Stimulated activated naive B cell treated with anti-CD40 and anti-IgM and Interleukin-4, amounts not matched to agents 10 μg/mL and 1 μg/mL and 100 μg/mL, for 72 hours (primary cell): Measurements from ENCODE around the gene ALPI.

ENCODE experiments used
- ATAC-seq, 2 donors: fragments of 150-1000 bp; cut with Tn5 transposase; replicated peaks; 2 replicates each; pipeline ENCODE4 v1.10.0; 2021; ENCODE audit warnings: moderate library complexity in 1 of 2
- DNase-seq: peaks from one replicate; pipeline ENCODE4 v3.0.0; 2021
- H3K27ac Mint-ChIP-seq: one replicate; pipeline ENCODE4 v1.8.0; 2022; ENCODE audit warnings: mild to moderate bottlenecking, mixed read lengths
- H3K27me3 Mint-ChIP-seq, 2 donors: one replicate each; pipeline ENCODE4 v1.8.0; 2022; ENCODE audit warnings: mixed read lengths in 2 of 2
- H3K36me3 Mint-ChIP-seq, 2 donors: one replicate each; pipeline ENCODE4 v1.8.0; 2022; ENCODE audit warnings: mixed read lengths in 2 of 2, mild to moderate bottlenecking in 1 of 2
- H3K4me1 Mint-ChIP-seq, 2 donors: one replicate each; pipeline ENCODE4 v1.8.0; 2022; ENCODE audit warnings: mixed read lengths in 2 of 2, mild to moderate bottlenecking in 1 of 2
- H3K4me3 Mint-ChIP-seq, 2 donors: one replicate each; pipeline ENCODE4 v1.8.0; 2022; ENCODE audit warnings: mild to moderate bottlenecking in 2 of 2, mixed read lengths in 2 of 2, moderate library complexity in 1 of 2
- H3K9me3 Mint-ChIP-seq, 2 donors: one replicate each; pipeline ENCODE4 v1.8.0; 2022; ENCODE audit warnings: mixed read lengths in 2 of 2, mild to moderate bottlenecking in 1 of 2

ALPI gene

GRCh38 chr2:232486558-232487384 is 30.8 kb downstream of the ALPI start:
- no peak for ATAC-seq
- H3K27me3 Mint-ChIP-seq = peaks cover 52 to 86% of the 10 kb centered on the region in 2 donors
- H3K4me1 Mint-ChIP-seq = peaks cover 10 to 15% of the 10 kb centered on the region in 2 donors
- DNase-seq = no peak
- H3K27ac Mint-ChIP-seq = no peak overlapping the region
- no peaks in the 10 kb centered on the region for H3K36me3 Mint-ChIP-seq
- H3K4me3 Mint-ChIP-seq = peak overlapping the region in 1 of 2 donors; percentile 29
- no peaks in the 10 kb centered on the region for H3K9me3 Mint-ChIP-seq

DNA sequence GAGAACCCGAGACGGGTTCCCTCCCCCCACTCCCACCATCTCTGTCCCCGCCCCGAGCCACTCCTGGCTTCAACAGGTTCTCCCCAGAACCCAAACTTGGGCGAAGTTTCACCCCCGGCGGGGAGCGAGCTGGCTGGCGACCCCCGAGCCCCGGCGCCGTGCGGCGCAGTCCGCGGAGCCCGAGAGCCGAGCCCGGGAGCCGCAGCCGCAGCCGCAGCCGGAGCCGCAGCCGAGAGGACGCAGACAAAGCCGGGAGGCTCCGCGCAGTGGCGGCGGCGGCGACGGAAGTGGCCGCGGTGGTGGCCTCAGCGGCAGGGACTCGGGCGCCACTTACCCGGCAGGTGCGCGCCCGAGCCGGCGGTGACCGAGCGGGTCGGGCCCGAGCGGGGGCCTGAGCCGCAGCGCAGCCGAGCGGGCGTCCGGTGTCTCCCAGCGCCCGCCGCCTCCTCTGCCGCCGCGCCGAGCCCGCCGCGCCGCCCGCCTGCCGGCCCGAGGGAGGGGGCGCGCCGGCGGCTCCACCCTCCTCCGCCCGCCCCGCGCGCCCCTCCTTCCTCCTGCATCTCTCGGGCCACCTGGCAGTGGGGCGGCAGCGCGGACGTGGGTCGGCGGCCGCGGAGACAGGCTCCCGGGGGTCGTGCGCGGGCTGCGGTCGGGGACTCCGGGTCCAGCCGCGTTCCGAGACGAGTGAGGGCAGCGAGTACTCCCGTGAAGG is 31.6 kb downstream of the ALPI start, which contains the start of gene ECEL1:
ECEL1 (minus strand) TSS at position 450 of the 712 bp plus-strand sequence. CDS start 1,181 bp downstream, outside the sequence.
- H3K36me3 Mint-ChIP-seq = no peaks in the 10 kb centered on the region
- peak within 1 kb of the TSS; percentile 75 for H3K27ac Mint-ChIP-seq
- peaks cover 10 to 15% of the 10 kb centered on the region in 2 donors for H3K4me1 Mint-ChIP-seq
- peaks cover 54 to 84% of the 10 kb centered on the region in 2 donors for H3K27me3 Mint-ChIP-seq
- DNase-seq (no peak), ATAC-seq (peak in 1 of 2 donors; percentile 27)
- no peaks in the 10 kb centered on the region for H3K9me3 Mint-ChIP-seq
- H3K4me3 Mint-ChIP-seq = peak within 1 kb of the TSS; percentile 52 to 54

DNA sequence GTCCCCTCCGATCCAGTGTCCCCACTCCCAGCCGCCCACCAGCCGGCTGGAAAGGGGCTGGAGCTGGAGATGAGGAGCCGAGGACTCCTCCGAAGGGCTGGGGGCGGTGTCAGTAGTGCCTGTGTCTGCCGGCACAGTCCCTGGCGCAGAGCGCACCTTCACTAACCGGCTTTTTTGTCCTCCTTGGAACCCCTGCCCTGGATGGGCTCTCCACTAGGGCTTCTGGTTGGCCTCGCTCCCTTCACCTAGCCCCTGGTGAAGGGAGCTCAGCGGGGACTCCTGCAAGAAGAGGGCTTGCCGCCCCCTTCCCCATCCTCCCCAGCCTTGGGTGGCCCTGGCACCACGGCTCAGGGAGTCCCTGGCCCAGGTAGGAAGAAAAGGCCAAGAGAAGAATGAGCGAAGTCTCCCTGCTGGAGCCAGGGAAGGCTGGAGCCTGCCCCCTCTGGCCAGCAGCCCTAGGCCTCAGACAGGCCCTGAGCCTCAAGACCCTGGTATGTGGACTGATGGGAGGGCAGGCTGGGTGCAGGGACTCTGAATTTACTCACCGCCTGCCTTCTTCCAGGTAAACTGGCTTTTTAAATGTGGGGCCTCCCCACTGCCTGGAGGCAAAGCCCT is 32.3 kb downstream of the ALPI start:
- DNase-seq (no peak), ATAC-seq (peak in 1 of 2 donors; percentile 18)
- Mint-ChIP-seq H3K9me3 (no peaks in the 10 kb centered on the region), H3K27me3 (peaks cover 54 to 84% of the 10 kb centered on the region in 2 donors), H3K4me1 (peaks cover 10 to 15% of the 10 kb centered on the region in 2 donors), H3K27ac (peak overlapping the region; percentile 75), H3K36me3 (no peaks in the 10 kb centered on the region), H3K4me3 (peak overlapping the region; percentile 52 to 54)

DNA sequence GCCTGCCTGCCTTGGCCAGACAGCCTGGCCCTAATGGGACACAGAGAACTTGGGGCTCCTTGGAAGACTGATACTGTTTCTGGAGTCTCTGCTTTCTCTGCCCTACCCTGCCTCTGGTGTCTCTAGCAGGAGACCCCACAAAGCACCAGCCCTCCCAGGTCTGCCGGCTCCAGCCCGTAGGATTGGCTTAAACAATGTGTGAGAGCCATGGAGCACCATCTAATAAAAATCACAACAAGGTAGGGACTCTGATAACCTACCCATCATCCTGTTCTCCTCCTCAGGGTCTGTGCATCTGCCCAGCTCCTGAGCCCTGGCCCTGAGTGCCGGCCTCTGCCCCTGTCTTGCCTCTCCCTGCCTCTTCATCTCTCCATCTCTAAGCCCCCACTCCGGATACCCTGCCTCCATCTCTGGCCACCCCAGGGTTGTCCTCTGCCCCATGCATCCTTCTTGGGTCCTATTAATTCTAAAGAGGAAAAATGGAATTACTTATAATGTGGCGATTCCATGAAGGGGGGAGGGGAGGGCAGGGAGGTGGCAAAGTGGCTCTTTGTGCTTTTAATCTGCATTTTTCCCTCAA is 32.9 kb downstream of the ALPI start:
- peaks cover 53 to 80% of the 10 kb centered on the region in 2 donors for H3K27me3 Mint-ChIP-seq
- H3K36me3 Mint-ChIP-seq = no peaks in the 10 kb centered on the region
- H3K9me3 Mint-ChIP-seq = no peaks in the 10 kb centered on the region
- DNase-seq (no peak), ATAC-seq (no peak)
- H3K4me3 Mint-ChIP-seq = peak overlapping the region in 1 of 2 donors; percentile 15
- H3K4me1 Mint-ChIP-seq = peaks cover 10 to 15% of the 10 kb centered on the region in 2 donors
- H3K27ac Mint-ChIP-seq = no peak overlapping the region

DNA sequence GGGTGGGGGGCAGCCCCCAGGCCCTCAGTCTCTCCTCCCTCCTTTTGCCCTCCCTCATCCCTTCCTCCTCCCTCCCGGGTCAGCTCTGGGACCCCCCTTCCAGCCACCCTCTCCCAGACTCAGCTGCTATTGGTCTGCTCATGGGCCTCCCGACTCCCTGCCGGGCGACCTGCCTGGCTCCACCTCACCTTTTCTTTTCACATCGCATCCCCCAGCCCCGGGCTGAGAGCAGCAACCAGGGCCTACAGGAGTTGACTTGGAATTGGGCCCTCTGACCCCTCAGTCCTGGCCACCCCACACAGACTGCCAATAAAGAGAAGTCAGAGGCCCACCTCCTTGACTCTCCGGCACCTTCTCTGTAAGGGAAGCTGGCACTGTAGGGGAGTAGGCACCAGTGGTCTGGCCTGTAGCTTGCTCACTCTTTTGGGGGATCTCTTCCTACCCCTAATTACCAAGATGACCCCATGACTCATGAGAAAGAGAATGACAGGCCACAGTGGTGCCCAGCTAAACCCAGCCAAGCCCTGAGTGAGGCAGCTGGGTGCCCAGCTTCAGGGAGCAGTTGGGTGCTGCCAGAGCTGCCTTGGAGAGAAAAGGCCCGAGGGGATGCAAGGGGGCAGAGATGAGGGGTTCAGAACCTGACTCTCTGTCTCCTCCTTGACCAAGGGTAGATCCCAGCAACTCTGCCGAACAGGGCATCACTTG is 33.7 kb downstream of the ALPI start:
- H3K9me3 Mint-ChIP-seq = no peaks in the 10 kb centered on the region
- no peak for ATAC-seq
- H3K36me3 Mint-ChIP-seq = no peaks in the 10 kb centered on the region
- no peak overlapping the region for H3K4me3 Mint-ChIP-seq
- no peak for DNase-seq
- H3K4me1 Mint-ChIP-seq = peaks cover 10 to 15% of the 10 kb centered on the region in 2 donors
- H3K27ac Mint-ChIP-seq = no peak overlapping the region
- peaks cover 44 to 71% of the 10 kb centered on the region in 2 donors for H3K27me3 Mint-ChIP-seq

DNA sequence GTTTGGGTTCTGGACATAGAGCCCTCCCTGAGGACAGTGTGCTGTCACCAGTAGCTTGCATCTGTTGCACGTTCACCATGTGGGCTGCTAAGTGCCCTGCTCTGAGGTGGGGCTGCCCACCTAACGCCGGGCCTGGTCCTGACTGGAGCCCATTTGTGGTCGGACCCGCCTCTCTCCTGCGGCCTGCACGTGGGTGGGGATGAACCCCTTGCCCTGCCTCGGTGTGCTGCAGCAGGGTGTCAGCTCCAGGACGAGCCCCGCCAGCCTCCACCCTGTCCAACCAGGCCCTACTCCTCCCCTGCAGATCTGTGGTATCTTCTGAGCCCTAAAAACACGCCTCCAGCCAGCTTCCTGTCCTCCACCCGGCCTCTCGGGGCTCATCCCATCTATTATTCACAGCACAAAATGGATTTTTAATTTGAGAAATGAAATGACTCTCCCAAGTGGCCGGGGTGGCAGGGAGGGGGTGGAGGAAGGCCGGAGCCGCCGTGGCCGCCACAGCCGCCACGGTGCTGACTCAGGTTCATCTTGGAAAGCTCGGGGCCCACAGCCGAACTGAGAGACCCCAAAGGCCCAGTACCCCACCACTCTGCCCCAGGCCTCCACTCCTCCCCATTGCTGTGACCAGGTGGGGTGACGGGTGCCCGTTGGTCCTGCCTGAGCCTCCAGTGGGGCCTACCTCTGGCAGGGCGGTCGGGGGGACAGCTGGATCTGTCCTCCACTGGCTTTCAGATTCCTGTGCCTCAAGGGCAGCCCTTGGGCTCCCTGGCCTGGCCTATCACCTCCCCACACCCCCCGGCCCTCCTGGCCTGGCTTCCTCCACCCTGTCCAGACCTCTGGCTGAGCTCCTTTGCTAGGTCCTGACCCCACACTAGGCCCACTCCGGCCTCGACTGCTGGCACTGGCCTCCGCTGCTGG is 34.5 kb downstream of the ALPI start:
- no peak for DNase-seq
- Mint-ChIP-seq H3K27me3 (peaks cover 36 to 63% of the 10 kb centered on the region in 2 donors), H3K36me3 (no peaks in the 10 kb centered on the region), H3K4me1 (peaks cover 5 to 9% of the 10 kb centered on the region in 2 donors), H3K4me3 (no peak overlapping the region), H3K27ac (no peak overlapping the region), H3K9me3 (no peaks in the 10 kb centered on the region)
- ATAC-seq = no peak

DNA sequence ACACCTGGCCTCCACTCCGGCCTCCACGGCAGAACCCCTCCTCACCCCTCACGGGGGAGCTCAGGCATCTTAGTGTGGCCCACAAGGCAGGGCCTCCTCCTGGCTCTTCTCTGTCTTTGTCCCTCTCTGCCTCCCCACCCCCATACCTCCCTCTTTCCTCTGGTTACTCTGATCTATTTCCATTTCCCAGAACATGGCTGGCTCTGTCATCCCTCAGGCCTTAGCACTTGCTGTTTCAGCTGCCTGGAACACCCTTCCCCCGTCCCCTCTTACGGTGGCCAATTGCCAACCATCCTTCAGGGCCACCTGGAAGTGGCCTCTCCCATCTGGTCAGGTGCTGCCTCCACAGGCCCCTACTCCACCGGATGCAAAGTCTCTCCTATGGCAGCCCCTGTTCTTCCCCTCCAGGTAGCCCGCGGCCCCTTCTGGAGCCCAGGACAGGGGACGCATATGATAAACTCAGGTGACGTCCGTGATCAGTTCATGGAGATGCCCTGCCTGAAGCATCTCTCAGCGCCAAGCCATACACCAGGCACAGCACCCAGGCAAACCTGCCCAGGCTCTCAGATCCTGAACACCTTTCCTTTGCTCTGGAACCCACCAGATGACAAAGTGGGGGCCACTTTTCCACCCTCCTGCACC is 35.3 kb downstream of the ALPI start:
- Mint-ChIP-seq H3K4me1 (peaks cover 3 to 7% of the 10 kb centered on the region in 2 donors), H3K9me3 (no peaks in the 10 kb centered on the region), H3K27me3 (peaks cover 34 to 58% of the 10 kb centered on the region in 2 donors), H3K36me3 (no peaks in the 10 kb centered on the region), H3K4me3 (no peak overlapping the region), H3K27ac (no peak overlapping the region)
- ATAC-seq = no peak
- DNase-seq = no peak

DNA sequence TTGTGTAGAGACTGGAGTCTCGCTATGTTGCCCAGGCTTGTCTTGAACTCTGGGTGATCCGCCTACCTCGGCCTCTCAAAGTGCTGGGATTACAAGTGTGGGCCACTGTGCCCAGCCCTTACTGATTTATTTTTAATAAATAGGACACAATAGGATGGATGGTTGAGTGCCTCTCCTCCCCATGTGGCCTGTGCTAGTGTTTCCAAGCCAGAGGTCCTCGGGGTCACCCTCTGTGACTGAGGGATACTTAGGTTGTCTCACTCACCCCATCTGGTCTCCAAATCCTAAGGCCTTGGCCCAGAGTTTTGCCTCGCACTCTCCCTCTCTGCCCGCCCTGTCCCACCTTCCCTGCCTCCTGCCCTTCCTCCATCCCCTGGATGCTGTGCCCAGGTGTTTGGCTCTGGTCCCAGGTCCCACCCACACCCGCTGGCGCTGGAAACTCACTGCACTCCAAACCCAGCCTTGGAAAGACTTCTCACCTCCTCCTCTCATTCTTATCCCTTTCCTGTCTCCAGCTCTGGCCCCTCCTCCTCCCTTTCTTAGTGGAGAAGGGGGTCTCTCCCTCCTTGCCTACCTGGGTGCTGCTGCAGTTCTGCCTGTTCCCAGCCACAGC is 36.4 kb downstream of the ALPI start:
- DNase-seq (no peak), ATAC-seq (no peak)
- Mint-ChIP-seq H3K4me3 (no peak overlapping the region), H3K27me3 (peaks cover 34 to 53% of the 10 kb centered on the region in 2 donors), H3K4me1 (peaks cover 3 to 7% of the 10 kb centered on the region in 2 donors), H3K9me3 (no peaks in the 10 kb centered on the region), H3K36me3 (no peaks in the 10 kb centered on the region), H3K27ac (no peak overlapping the region)

GRCh38 chr2:232492963-232493700 is 37.2 kb downstream of the ALPI start:
- H3K9me3 Mint-ChIP-seq = no peaks in the 10 kb centered on the region
- peaks cover 3% of the 10 kb centered on the region in 2 donors for H3K4me1 Mint-ChIP-seq
- no peak overlapping the region for H3K4me3 Mint-ChIP-seq
- ATAC-seq = no peak
- peaks cover 34 to 52% of the 10 kb centered on the region in 2 donors for H3K27me3 Mint-ChIP-seq
- H3K36me3 Mint-ChIP-seq = no peaks in the 10 kb centered on the region
- H3K27ac Mint-ChIP-seq = no peak overlapping the region
- no peak for DNase-seq

GRCh38 chr2:232493701-232494474 is 37.9 kb downstream of the ALPI start:
- Mint-ChIP-seq H3K36me3 (no peaks in the 10 kb centered on the region), H3K27me3 (peaks cover 35 to 51% of the 10 kb centered on the region in 2 donors), H3K27ac (no peak overlapping the region), H3K9me3 (no peaks in the 10 kb centered on the region), H3K4me3 (no peak overlapping the region), H3K4me1 (peaks cover 0 to under 1% of the 10 kb centered on the region in 2 donors)
- no peak for ATAC-seq
- DNase-seq = no peak

DNA sequence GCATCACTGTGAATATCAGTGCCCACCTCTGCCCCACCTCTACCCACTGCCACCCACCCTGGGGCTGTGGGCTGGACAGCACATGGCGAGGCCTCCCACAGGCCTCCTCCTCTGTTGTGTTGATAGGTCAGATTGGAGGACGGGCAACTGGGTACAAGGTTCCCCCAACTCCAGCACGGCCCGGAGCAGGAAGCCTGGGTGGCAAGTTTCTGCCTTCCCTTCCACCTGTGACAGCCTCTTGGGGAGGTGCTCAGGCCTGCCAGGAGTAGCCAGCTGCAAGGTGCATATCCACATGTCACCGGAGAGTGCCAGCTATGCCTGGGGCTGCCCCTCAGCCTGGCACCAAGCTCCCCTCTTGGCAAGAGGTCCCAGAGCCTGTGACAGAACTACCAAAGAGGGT is 38.6 kb downstream of the ALPI start:
- H3K4me3 Mint-ChIP-seq = no peak overlapping the region
- no peaks in the 10 kb centered on the region for H3K4me1 Mint-ChIP-seq
- peaks cover 34 to 50% of the 10 kb centered on the region in 2 donors for H3K27me3 Mint-ChIP-seq
- DNase-seq (no peak), ATAC-seq (no peak)
- no peaks in the 10 kb centered on the region for H3K36me3 Mint-ChIP-seq
- no peak overlapping the region for H3K27ac Mint-ChIP-seq
- no peaks in the 10 kb centered on the region for H3K9me3 Mint-ChIP-seq
